GM10248 (cell line): ENCODE data around the gene ASCL1.

Experiments used
- CTCF ChIA-PET: fragments of 300-600 bp; sonication (Branson Sonifier 250); formaldehyde crosslinking; extraction: SDS; loops from one replicate; lab custom pipeline; 2021; ENCODE audit warnings: antibody characterized with exemption; lab: Yijun Ruan, JAX
- POLR2A ChIA-PET: fragments of 350-650 bp; sonication (Branson Sonifier 250); formaldehyde crosslinking; extraction: SDS; loops from one replicate; lab custom pipeline; 2020; ENCODE audit warnings: antibody characterized with exemption; lab: Yijun Ruan, JAX
- DNase-seq: peaks from one replicate; pipeline ENCODE4 v3.0.0; 2012; ENCODE audit errors: extremely low spot score
- CTCF ChIP-seq: IDR thresholded peaks from 2 replicates; pipeline ENCODE4 v1.5.1; 2012; ENCODE audit warnings: mild to moderate bottlenecking, low read depth; ENCODE audit errors: extremely low read depth, missing control alignments, control extremely low read depth

ASCL1 gene

DNA sequence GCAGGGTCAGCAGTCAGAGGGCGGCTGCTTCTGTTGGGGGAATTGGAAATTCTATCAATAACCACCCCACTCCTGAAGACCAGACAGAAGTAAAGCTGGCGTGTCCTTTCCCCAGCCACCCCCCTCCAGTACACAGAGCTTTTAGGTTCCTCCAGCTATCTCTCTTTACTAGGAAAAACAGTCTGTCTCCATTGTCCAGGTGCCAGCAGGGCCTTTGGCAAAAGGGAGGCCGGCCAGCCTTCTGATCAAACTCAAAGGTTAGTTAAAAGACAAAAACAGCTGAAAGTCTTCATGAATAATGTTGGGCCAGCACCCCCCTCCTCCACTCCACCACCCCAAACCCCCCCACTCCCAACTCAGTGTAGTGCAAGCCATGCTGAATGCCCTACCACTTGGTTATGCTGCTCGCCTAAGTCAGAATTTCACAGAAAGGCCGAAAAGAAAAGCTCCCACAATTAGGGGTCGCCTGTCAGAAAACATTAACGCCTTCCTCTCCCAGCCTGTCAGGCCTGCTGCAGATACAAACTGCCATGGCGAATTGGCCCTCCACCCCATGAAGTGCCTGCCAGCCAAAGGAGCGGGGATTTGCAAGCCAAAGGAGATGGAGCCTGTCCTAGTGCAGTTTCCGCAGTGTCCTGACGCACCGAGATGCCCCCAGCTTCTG is 8.9 kb downstream of the ASCL1 start:
- CTCF ChIA-PET = interaction anchor here (0.8 to 2.4 kb wide), 5 partner anchors 10 to 582 kb away, joined by 3 to 7 read pairs (median 5); no protein-coding TSS in a partner anchor
- no peak for TF ChIP-seq CTCF

DNA sequence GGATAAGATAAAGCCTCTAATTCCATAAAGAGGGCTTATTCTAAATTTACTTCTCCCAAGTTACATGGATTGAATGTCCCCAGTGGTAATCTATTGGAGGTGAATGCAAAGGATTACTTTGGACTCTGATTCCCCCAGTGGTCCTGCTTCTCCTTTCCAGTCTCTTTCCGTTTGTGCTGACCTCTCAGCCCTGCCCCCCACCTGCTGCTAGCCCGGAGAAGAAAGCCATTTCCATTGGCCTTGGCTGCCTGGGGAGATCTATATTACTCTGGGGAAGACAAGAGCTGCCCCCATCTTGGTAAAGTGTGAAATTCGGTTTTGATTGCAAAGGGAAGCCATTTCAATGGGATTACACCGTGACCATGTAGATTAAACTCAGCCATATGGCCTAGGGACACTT is 13.3 kb downstream of the ASCL1 start:
- CTCF ChIA-PET = interaction anchor here (1.4 kb wide), 1 partner anchor 22 kb away, joined by 3 read pairs; no protein-coding TSS in a partner anchor
- no peak for DNase-seq
- POLR2A ChIA-PET = no interaction called here
- TF ChIP-seq CTCF = no peak

More for the DNA sequence above, 8.9 kb downstream of the ASCL1 start:
- POLR2A ChIA-PET = no interaction called here
- no peak for DNase-seq

DNA sequence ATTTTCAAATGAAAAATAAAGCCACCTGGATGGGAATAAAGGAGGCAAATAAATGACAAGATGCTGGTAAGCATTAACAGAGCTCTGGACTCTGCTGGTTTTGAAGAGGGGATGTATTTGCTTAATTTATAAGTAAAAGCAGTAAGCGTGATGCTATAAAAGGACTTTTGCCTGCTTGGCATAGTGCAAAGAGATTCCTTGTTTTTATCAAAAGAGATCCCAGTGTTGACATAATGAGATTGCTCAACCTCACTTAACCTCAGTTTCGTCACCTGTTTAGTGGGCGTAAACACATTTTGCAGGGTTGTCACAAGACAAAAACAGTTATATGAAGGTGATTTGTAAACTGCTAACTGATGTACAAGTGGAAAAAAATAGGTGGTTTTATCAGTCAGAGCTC is 13.8 kb downstream of the ASCL1 start:
- DNase-seq = no peak
- ChIA-PET CTCF (interaction anchor here (1.4 kb wide), 1 partner anchor 21 kb away, joined by 3 read pairs; no protein-coding TSS in a partner anchor), POLR2A (no interaction called here)
- TF ChIP-seq CTCF = no peak

DNA sequence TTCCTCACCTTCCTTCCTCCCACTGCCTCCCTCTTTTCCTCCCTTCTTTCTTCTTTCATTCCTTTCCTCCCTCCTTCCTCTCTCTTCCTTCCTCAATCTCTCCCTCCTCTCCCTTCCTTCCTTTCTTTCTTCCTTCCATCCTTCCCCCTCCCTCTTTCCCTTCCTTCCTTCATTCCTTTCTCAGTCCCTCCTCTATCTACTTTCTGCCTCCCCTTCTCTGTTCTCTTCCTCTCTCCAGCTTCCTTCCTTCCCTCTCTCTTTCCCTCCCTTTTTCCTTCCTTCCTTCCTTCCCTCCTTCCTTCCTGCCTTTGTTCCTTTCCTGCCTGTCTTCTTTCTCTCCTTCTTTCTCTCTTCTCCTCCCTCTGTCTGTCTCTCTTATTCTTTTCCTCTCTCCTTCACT is 16.1 kb downstream of the ASCL1 start:
- no peak for DNase-seq
- CTCF ChIA-PET = interaction anchor here (0.8 kb wide), 1 partner anchor 29 kb away, joined by 3 read pairs; no protein-coding TSS in a partner anchor
- POLR2A ChIA-PET = no interaction called here
- TF ChIP-seq CTCF = no peak

DNA sequence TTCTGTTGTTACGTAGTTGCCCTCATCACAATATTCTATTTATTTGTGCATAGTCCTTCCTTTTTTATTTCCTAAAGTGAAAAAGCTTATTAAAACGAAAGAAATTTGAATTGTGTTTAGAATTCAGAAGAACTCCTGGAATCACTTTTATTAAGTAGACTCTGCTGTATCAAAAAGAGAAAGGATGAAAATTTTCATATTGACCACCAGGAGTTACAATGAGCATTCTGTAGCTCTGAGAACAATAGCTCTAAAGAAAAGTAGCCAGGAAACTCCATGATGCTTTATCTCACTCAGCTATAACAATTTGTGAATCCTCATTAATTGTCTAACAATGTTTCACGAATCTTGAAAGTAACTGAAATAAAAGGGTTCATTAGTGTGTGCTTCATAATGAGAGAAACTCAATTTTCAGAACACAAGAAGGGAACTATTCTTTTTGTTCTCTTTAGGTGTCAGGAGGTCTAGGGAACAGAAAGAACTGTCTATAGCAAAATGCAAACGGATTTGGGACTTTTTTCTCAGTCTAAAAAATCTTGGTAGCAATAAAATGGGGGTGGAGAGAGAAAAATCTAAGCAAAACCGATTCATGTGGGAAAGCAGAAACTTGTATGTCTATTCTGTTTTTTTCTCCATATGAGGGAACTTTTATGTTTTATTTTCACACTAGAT is 19.3 kb downstream of the ASCL1 start:
- no peak for DNase-seq
- POLR2A ChIA-PET = interaction anchor here (0.6 to 0.9 kb wide), 2 partner anchors 16 to 20 kb away, joined by 3 read pairs; no protein-coding TSS in a partner anchor
- CTCF ChIA-PET = interaction anchor here (1.1 to 1.8 kb wide), 4 partner anchors 10 to 27 kb away, joined by 3 to 7 read pairs (median 4); no protein-coding TSS in a partner anchor
- TF ChIP-seq CTCF = no peak

- POLR2A ChIA-PET = no interaction called here
- no peak for DNase-seq
- no peak for TF ChIP-seq CTCF
- CTCF ChIA-PET = no interaction called here
Measured at GRCh38 chr12:102977945-102978706, 20.7 kb downstream of the ASCL1 start.
